LoVo (cell line): ENCODE data around the gene BRWD1.

Experiments used
- DNase-seq: peaks from one replicate; pipeline ENCODE4 v3.0.0-alpha.2; 2016; ENCODE audit warnings: low spot score

Gene BRWD1

GRCh38 chr21:39313571-39314142 lies at the start of gene BRWD1:
TSS of gene BRWD1 (minus strand) at chr21:39313632. CDS start at chr21:39313491, 141 bp downstream.
- DNase-seq = peak; percentile 85

GRCh38 chr21:39362733-39363132 lies 49.3 kb upstream of the BRWD1 start:
- DNase-seq = no peak

GRCh38 chr21:39359382-39359781 lies 46.0 kb upstream of the BRWD1 start:
- no peak for DNase-seq

- no peak for DNase-seq
Measured at GRCh38 chr21:39353295-39353694, 39.9 kb upstream of the BRWD1 start.

- DNase-seq = no peak
Measured at GRCh38 chr21:39350094-39351005, 36.9 kb upstream of the BRWD1 start.

GRCh38 chr21:39349211-39350093 lies 36.0 kb upstream of the BRWD1 start:
- DNase-seq = peak; percentile 98

GRCh38 chr21:39348355-39349210 lies 35.2 kb upstream of the BRWD1 start, which contains the start of gene HMGN1:
TSS of gene HMGN1 (minus strand) at chr21:39349088. CDS start at chr21:39348917, 171 bp downstream.
- DNase-seq = peak; percentile 65

- no peak for DNase-seq
Measured at GRCh38 chr21:39348040-39348354, 34.6 kb upstream of the BRWD1 start.

GRCh38 chr21:39347537-39347936 lies 34.1 kb upstream of the BRWD1 start:
- no peak for DNase-seq

- DNase-seq = no peak
Measured at GRCh38 chr21:39346671-39347331, 33.4 kb upstream of the BRWD1 start.

- no peak for DNase-seq
Measured at GRCh38 chr21:39346206-39346605, 32.8 kb upstream of the BRWD1 start.

- no peak for DNase-seq
Measured at GRCh38 chr21:39345440-39345839, 32.0 kb upstream of the BRWD1 start.

GRCh38 chr21:39344848-39345247 lies 31.4 kb upstream of the BRWD1 start:
- no peak for DNase-seq

- no peak for DNase-seq
Measured at GRCh38 chr21:39341249-39341923, 28.0 kb upstream of the BRWD1 start.

- no peak for DNase-seq
Measured at GRCh38 chr21:39340687-39341086, 27.3 kb upstream of the BRWD1 start.

- DNase-seq = no peak
Measured at GRCh38 chr21:39339231-39339630, 25.8 kb upstream of the BRWD1 start.

GRCh38 chr21:39336457-39337008 lies 23.1 kb upstream of the BRWD1 start:
- DNase-seq = no peak

GRCh38 chr21:39334611-39335010 lies 21.2 kb upstream of the BRWD1 start:
- DNase-seq = no peak

- no peak for DNase-seq
Measured at GRCh38 chr21:39332175-39332574, 18.7 kb upstream of the BRWD1 start.

- DNase-seq = no peak
Measured at GRCh38 chr21:39330001-39330400, 16.6 kb upstream of the BRWD1 start.
